GM19463 (cell line): Measurements from ENCODE around the gene CCDC89.
"Not testable (repeated sequence)": the region's sequence is repeated elsewhere in the genome, so short reads cannot be mapped to it uniquely, and the experiment has no call there.

ENCODE experiments used
- ATAC-seq: cut with Tn5 transposase; IDR thresholded peaks from one replicate; pipeline ENCODE4 v1.9.1; 2021; ENCODE audit warnings: mild to moderate bottlenecking, moderate library complexity; ENCODE audit not compliant: unreplicated experiment

The CCDC89 gene

GRCh38 chr11:85654343-85654742 lies 31.7 kb downstream of the CCDC89 start:
- ATAC-seq, result not testable (repeated sequence)

- ATAC-seq, result no peak
These were observed 33.1 kb downstream of the CCDC89 start for GRCh38 chr11:85652786-85653447.

DNA sequence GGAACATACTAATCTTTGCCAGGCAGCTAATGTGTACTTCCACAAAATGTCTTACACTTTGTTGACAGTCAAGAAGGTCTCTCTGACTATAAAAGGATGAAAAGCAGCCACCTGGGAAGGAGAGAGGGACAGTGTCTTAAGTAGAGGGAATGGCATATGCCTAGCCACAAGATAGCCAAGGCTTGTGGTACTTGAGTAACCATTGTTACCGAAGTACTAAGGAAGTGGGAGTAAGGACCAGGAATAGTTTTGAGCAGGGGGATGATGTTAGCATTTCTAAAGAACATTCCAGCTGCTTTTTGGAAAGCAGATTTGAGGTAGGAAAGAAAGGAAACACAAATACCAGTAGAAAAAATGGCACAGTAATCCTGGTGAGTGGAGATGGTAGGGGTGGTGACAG lies 34.9 kb downstream of the CCDC89 start:
- ATAC-seq, result no peak

GRCh38 chr11:85647604-85648299 lies 38.2 kb downstream of the CCDC89 start, which contains the start of gene TMEM126A:
TMEM126A (plus strand) TSS chr11:85647967; CDS start chr11:85650256, 2,289 bp downstream.
- ATAC-seq, result peak; percentile 100

GRCh38 chr11:85647078-85647477 lies 38.9 kb downstream of the CCDC89 start:
- no peak for ATAC-seq

DNA sequence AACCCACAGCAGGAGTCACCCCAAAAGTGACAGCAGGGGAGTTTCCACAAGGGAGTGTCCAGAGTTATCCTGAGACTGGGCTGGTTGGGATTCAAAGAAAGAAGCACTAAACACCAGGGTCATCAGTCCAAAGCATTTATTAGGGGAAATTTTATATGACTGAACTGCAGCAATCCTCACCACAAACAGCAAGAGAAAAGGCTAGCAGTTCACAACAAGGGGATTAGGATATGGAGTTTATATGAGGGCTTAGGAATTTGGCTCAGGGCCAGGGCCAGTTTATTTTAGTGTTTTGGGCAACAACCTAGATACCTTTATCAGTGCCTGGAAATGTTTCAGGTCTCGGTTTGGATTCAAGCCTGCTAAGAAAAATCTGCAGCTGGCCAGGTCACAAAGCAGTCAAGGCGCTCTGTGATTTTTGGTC lies 42.8 kb downstream of the CCDC89 start:
- ATAC-seq, result no peak

DNA sequence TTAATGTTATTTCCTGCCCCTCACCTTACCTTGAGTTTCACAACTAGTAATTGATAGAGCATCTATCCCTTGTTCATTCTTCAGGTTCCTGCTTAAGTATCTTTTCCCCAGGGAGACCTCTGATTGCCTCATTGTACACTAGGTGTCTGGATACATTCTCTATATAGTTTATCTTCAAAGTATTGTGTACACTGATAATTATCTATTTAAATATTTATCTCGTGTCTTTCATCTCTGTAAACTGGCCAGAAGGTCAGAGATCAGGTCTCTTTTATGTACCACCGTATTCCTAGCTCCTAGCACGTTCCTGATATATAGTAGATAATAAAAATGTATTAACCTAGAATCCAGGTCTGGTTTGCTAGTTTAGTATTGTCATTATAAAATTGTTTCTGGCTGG lies 51.2 kb downstream of the CCDC89 start:
- ATAC-seq, result no peak
